WTC11 (cell line): ENCODE data around the gene MTA1. TPM values are rescaled to one million over a fixed set of nuclear protein-coding genes. Genes with fewer than 3 reads are reported as not detected.
A peak's percentile ranks its signal among the peaks of the same experiment; 100 is the strongest.

Experiments used
- ATAC-seq: fragments of 200-7000 bp; cut with Tn5 transposase; 2 replicates; pipeline ENCODE4 v1.10.0; 2021; ENCODE audit warnings: mild to moderate bottlenecking, moderate library complexity
- CTCF ChIA-PET: fragments of 300-600 bp; sonication (Branson Sonifier 250); formaldehyde crosslinking; loops from one replicate; lab custom pipeline; 2021; ENCODE audit warnings: antibody characterized with exemption; lab: Charles Lee
- POLR2A ChIA-PET: fragments of 350-600 bp; sonication (Branson Sonifier 250); formaldehyde crosslinking; loops from one replicate; lab custom pipeline; 2021; ENCODE audit warnings: antibody characterized with exemption; lab: Charles Lee
- DNase-seq: peaks from one replicate; pipeline ENCODE4 v3.0.0; 2021; ENCODE audit warnings: low spot score
- H3K27ac Mint-ChIP-seq: 2 replicates; pipeline ENCODE4 v1.8.0; 2021; ENCODE audit warnings: mixed read lengths
- H3K27me3 Mint-ChIP-seq: 2 replicates; pipeline ENCODE4 v1.8.0; 2021; ENCODE audit warnings: low read depth, mild to moderate bottlenecking, moderate library complexity, mixed read lengths
- H3K36me3 Mint-ChIP-seq: 2 replicates; pipeline ENCODE4 v1.8.0; 2021; ENCODE audit warnings: mixed read lengths
- H3K4me1 Mint-ChIP-seq: 2 replicates; pipeline ENCODE4 v1.8.0; 2022; ENCODE audit warnings: mixed read lengths
- H3K4me3 Mint-ChIP-seq: 2 replicates; pipeline ENCODE4 v1.8.0; 2021; ENCODE audit warnings: mild to moderate bottlenecking, moderate library complexity, mixed read lengths
- H3K9me3 Mint-ChIP-seq: 2 replicates; pipeline ENCODE4 v1.8.0; 2021; ENCODE audit warnings: mixed read lengths
- ATF1 ChIP-seq: sonication (generic); formaldehyde crosslinking; IDR thresholded peaks from 2 replicates; pipeline ENCODE4 v1.8.1; 2023; ENCODE audit warnings: mild to moderate bottlenecking, moderate library complexity, missing genetic modification reagents
- CDX4 ChIP-seq: fragments of 250-450 bp; sonication (Bioruptor Pico); IDR thresholded peaks from 2 replicates; pipeline ENCODE4 v1.9.0; 2021; ENCODE audit warnings: moderate library complexity, mild to moderate bottlenecking, inconsistent platforms, borderline replicate concordance
- CREM ChIP-seq: sonication (generic); formaldehyde crosslinking; IDR thresholded peaks from 2 replicates; pipeline ENCODE4 v1.8.1; 2022; ENCODE audit warnings: mild to moderate bottlenecking, missing genetic modification reagents, moderate library complexity
- CTCF ChIP-seq: fragments of 200-600 bp; IDR thresholded peaks from 2 replicates; pipeline ENCODE4 v1.8.0; 2022; ENCODE audit warnings: antibody characterized with exemption
- ELF4 ChIP-seq: sonication (generic); formaldehyde crosslinking; IDR thresholded peaks from 2 replicates; pipeline ENCODE4 v1.8.1; 2022; ENCODE audit warnings: low read depth, mild to moderate bottlenecking, moderate library complexity, missing genetic modification reagents
- ETV6 ChIP-seq: sonication (generic); formaldehyde crosslinking; IDR thresholded peaks from 2 replicates; pipeline ENCODE4 v1.8.1; 2022; ENCODE audit warnings: mild to moderate bottlenecking, missing genetic modification reagents
- FOXP1 ChIP-seq: sonication (generic); formaldehyde crosslinking; IDR thresholded peaks from 2 replicates; pipeline ENCODE4 v1.8.0; 2022; ENCODE audit warnings: missing genetic modification reagents, mild to moderate bottlenecking, moderate library complexity, borderline replicate concordance
- GTF2I ChIP-seq: fragments of 250-450 bp; sonication (Bioruptor Pico); conservative IDR thresholded peaks from 2 replicates; pipeline ENCODE4 v1.4.0; 2021; ENCODE audit warnings: mild to moderate bottlenecking
- MAX ChIP-seq: sonication (generic); formaldehyde crosslinking; IDR thresholded peaks from 2 replicates; pipeline ENCODE4 v1.8.0; 2022; ENCODE audit warnings: mild to moderate bottlenecking, missing genetic modification reagents
- MYBL2 ChIP-seq: sonication (generic); formaldehyde crosslinking; IDR thresholded peaks from 2 replicates; pipeline ENCODE4 v1.8.1; 2023; ENCODE audit warnings: mild to moderate bottlenecking, moderate library complexity, missing genetic modification reagents
- NFATC4 ChIP-seq: fragments of 250-450 bp; sonication (Bioruptor Pico); IDR thresholded peaks from 2 replicates; pipeline ENCODE4 v1.9.0; 2021; ENCODE audit warnings: mild to moderate bottlenecking
- RELA ChIP-seq: sonication (generic); formaldehyde crosslinking; IDR thresholded peaks from 2 replicates; pipeline ENCODE4 v1.8.1; 2022; ENCODE audit warnings: missing genetic modification reagents, mild to moderate bottlenecking, borderline replicate concordance
- TEAD1 ChIP-seq: sonication (generic); formaldehyde crosslinking; IDR thresholded peaks from 2 replicates; pipeline ENCODE4 v1.8.0; 2022; ENCODE audit warnings: mild to moderate bottlenecking, missing genetic modification reagents
- ZNF121 ChIP-seq: sonication (generic); formaldehyde crosslinking; IDR thresholded peaks from 2 replicates; pipeline ENCODE4 v1.8.0; 2023; ENCODE audit warnings: missing genetic modification reagents
- ZNF219 ChIP-seq: sonication (generic); formaldehyde crosslinking; IDR thresholded peaks from 2 replicates; pipeline ENCODE4 v1.8.0; 2023; ENCODE audit warnings: missing genetic modification reagents, mild to moderate bottlenecking, borderline replicate concordance
- ZNF263 ChIP-seq: sonication (generic); formaldehyde crosslinking; IDR thresholded peaks from 2 replicates; pipeline ENCODE4 v1.8.1; 2022; ENCODE audit warnings: low read depth, mild to moderate bottlenecking, moderate library complexity, missing genetic modification reagents
- ZNF416 ChIP-seq: fragments of 250-450 bp; sonication (Bioruptor Pico); IDR thresholded peaks from 2 replicates; pipeline ENCODE4 v1.9.0; 2021; ENCODE audit warnings: mild to moderate bottlenecking, inconsistent platforms
- total RNA-seq: library from RNA; stranded (reverse); gene quantifications from 3 replicates; pipeline ENCODE4 v1.2.3, GENCODE V29; 2021
- TF ChIP-seq, protein P1 (sequence below): sonication (generic); formaldehyde crosslinking; IDR thresholded peaks from 2 replicates; pipeline ENCODE4 v1.8.1; 2022; ENCODE audit warnings: low read depth, missing genetic modification reagents, borderline replicate concordance
- TF ChIP-seq, protein P2 (sequence below): sonication (generic); formaldehyde crosslinking; IDR thresholded peaks from 2 replicates; pipeline ENCODE4 v1.8.1; 2023; ENCODE audit warnings: mild to moderate bottlenecking, missing genetic modification reagents, moderate library complexity

The MTA1 gene
- total RNA-seq, 1 experiment from 2014 or later: 279 TPM

GRCh38 chr14:105411985-105412770 is 7.4 kb upstream of the MTA1 start:
- CTCF ChIA-PET: interaction anchor here (0.6 to 1.9 kb wide), 4 partner anchors 9 to 585 kb away, joined by 3 to 15 read pairs (median 3); no protein-coding TSS in a partner anchor
- POLR2A ChIA-PET: no interaction called here
- ATAC-seq: no peak
- no peaks in the 10 kb centered on the region for H3K9me3 Mint-ChIP-seq
- H3K4me3 Mint-ChIP-seq: no peak overlapping the region
- TF ChIP-seq ZNF219 (CRISPR knock-in tag): no peak
- no peak for TF ChIP-seq GTF2I
- TF ChIP-seq FOXP1 (CRISPR knock-in tag): no peak
- TF ChIP-seq ETV6 (CRISPR knock-in tag): no peak
- TF ChIP-seq CTCF: no peak
- TF ChIP-seq MYBL2: no peak
- TF ChIP-seq, protein P1, sequence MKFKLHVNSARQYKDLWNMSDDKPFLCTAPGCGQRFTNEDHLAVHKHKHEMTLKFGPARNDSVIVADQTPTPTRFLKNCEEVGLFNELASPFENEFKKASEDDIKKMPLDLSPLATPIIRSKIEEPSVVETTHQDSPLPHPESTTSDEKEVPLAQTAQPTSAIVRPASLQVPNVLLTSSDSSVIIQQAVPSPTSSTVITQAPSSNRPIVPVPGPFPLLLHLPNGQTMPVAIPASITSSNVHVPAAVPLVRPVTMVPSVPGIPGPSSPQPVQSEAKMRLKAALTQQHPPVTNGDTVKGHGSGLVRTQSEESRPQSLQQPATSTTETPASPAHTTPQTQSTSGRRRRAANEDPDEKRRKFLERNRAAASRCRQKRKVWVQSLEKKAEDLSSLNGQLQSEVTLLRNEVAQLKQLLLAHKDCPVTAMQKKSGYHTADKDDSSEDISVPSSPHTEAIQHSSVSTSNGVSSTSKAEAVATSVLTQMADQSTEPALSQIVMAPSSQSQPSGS: no peak
- no peak for TF ChIP-seq ZNF263 (CRISPR knock-in tag)
- TF ChIP-seq RELA (CRISPR knock-in tag): no peak
- TF ChIP-seq MAX (CRISPR knock-in tag): no peak
- no peak for TF ChIP-seq TEAD1
- no peak for TF ChIP-seq ZNF416 (CRISPR knock-in tag)
- no peak for TF ChIP-seq CREM
- H3K4me1 Mint-ChIP-seq: peaks cover 13% of the 10 kb centered on the region
- H3K27ac Mint-ChIP-seq: no peak overlapping the region
- peaks cover 5% of the 10 kb centered on the region; the same call in 1 of the 2 replicates for H3K36me3 Mint-ChIP-seq
- H3K27me3 Mint-ChIP-seq: peaks cover 80% of the 10 kb centered on the region
- DNase-seq: peak; percentile 15

DNA sequence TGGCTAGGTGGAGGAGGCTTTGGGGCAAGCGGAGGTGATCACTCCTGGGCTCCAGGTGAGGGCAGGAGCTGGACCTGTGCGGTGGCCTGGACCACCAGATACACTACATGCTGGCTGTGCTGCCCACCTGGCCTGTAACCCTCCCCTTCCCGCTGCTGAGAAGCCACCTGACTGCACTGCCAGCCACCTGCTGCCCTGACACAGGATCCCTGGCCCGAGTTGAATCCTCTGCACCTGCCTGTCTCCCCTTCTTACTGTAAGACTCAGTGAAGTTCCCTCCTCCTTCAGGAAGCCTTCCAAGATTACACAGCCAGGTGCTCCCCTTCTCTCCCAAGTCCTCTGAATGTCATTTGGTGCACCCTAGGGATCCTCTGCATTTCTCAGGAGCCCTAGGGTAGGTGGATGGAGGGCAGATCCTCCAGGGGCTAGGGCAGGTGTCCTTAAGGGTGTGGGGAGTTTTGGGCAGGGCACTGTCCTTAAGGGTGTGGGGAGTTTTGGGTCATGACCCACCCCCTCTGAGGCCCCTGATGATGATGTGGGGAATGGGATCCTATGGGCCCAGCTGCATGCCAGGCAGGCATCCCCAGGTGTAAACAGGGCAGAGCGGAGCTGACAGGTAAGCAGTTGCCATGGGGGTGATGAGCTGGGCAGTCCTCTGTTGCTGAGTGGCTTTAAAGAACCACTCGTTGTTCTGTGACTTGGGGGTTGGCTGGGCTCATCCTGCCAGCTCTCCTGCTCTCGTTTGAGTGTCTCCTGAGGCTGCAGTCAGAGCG is 6.7 kb upstream of the MTA1 start:
- Mint-ChIP-seq H3K4me3 (peak overlapping the region; percentile 13; the same call in 1 of the 2 replicates), H3K27me3 (peaks cover 76% of the 10 kb centered on the region), H3K9me3 (no peaks in the 10 kb centered on the region), H3K36me3 (peaks cover 8% of the 10 kb centered on the region), H3K4me1 (peaks cover 13% of the 10 kb centered on the region), H3K27ac (no peak overlapping the region)
- POLR2A ChIA-PET: no interaction called here
- TF ChIP-seq ZNF121 (CRISPR knock-in tag) (no peak), ZNF263 (CRISPR knock-in tag) (no peak), NFATC4 (CRISPR knock-in tag) (no peak), ETV6 (CRISPR knock-in tag) (no peak), CDX4 (CRISPR knock-in tag) (no peak), ZNF219 (CRISPR knock-in tag) (no peak), ELF4 (CRISPR knock-in tag) (no peak), ATF1 (CRISPR knock-in tag) (no peak)
- TF ChIP-seq, protein P2, sequence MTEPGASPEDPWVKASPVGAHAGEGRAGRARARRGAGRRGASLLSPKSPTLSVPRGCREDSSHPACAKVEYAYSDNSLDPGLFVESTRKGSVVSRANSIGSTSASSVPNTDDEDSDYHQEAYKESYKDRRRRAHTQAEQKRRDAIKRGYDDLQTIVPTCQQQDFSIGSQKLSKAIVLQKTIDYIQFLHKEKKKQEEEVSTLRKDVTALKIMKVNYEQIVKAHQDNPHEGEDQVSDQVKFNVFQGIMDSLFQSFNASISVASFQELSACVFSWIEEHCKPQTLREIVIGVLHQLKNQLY (CRISPR knock-in tag): no peak
- DNase-seq (peak; percentile 11), ATAC-seq (no peak)
- CTCF ChIA-PET: interaction anchor here (0.6 to 0.9 kb wide), 2 partner anchors 76 to 586 kb away, joined by 3 to 4 read pairs; no protein-coding TSS in a partner anchor
